B cell (primary cell): ENCODE results near the gene PSMB5. TPM values are rescaled to one million over a fixed set of nuclear protein-coding genes. Genes with fewer than 3 reads are reported as not detected.

ENCODE experiments used
- ATAC-seq: fragments of 200-7000 bp; cut with Tn5 transposase; one replicate; pipeline ENCODE4 v1.10.0; 2021; ENCODE audit warnings: low read depth, mild to moderate bottlenecking, moderate number of reproducible peaks, moderate library complexity
- CTCF ChIA-PET: fragments of 350-600 bp; sonication (Branson Sonifier 250); formaldehyde crosslinking; loops from one replicate; lab custom pipeline; 2021; ENCODE audit warnings: antibody characterized with exemption, inconsistent platforms; lab: Charles Lee
- POLR2A ChIA-PET: fragments of 350-600 bp; sonication (Branson Sonifier 250); formaldehyde crosslinking; loops from one replicate; lab custom pipeline; 2021; ENCODE audit warnings: antibody characterized with exemption; lab: Charles Lee
- DNase-seq: peaks from one replicate; pipeline ENCODE4 v3.0.0; 2013
- H2AFZ ChIP-seq: 2 replicates; pipeline ENCODE4 v1.6.1; 2012; ENCODE audit warnings: mild to moderate bottlenecking, low read depth, low read length; ENCODE audit not compliant: insufficient read depth, poor library complexity, severe bottlenecking
- H3K27ac ChIP-seq, 2 donors: 1 replicate in 1 of 2; 2 replicates in 1 of 2; pipeline ENCODE4 v1.5.1; 2012 to 2013; ENCODE audit warnings: low read length in 2 of 2, mild to moderate bottlenecking in 2 of 2, moderate library complexity in 1 of 2
- H3K27me3 ChIP-seq, 4 experiments: fragments of 200-600 bp in 1 of 4; sonication (generic) in 1 of 4; replicated peaks in 1 of 4; 1 replicate in 2 of 4; 2 replicates in 2 of 4; pipeline versions ENCODE4 v1.6.1 to v1.7.0; 2013 to 2016; ENCODE audit warnings: low read length in 3 of 4, mild to moderate bottlenecking in 2 of 4, mixed read lengths in 1 of 4, moderate library complexity in 1 of 4; ENCODE audit not compliant: insufficient read depth in 4 of 4, control insufficient read depth in 3 of 4; ENCODE audit errors: control extremely low read depth in 1 of 4
- H3K36me3 ChIP-seq, 2 experiments: replicated peaks in 1 of 2; 1 replicate in 1 of 2; 2 replicates in 1 of 2; pipeline versions ENCODE4 v1.6.1 to v1.7.1; 2013; ENCODE audit warnings: low read length in 1 of 2; ENCODE audit not compliant: insufficient read depth in 2 of 2, control insufficient read depth in 1 of 2; ENCODE audit errors: control extremely low read depth in 1 of 2, extremely low read depth in 1 of 2
- H3K4me1 ChIP-seq, 2 donors: fragments of 200-600 bp in 1 of 2; sonication (generic) in 1 of 2; 1 replicate in 1 of 2; 2 replicates in 1 of 2; pipeline versions ENCODE4 v1.5.1 to v1.6.1; 2013 to 2017; ENCODE audit warnings: low read length in 2 of 2; ENCODE audit not compliant: control insufficient read depth in 2 of 2, insufficient read depth in 2 of 2
- H3K4me2 ChIP-seq: replicated peaks from 2 replicates; pipeline ENCODE3; 2012; ENCODE audit warnings: mild to moderate bottlenecking, low read depth, low read length; ENCODE audit not compliant: poor library complexity, severe bottlenecking
- H3K4me3 ChIP-seq, 5 experiments: fragments of 200-600 bp in 1 of 5; sonication (generic) in 1 of 5; 1 replicate in 3 of 5; 2 replicates in 2 of 5; pipeline versions ENCODE4 v1.5.1 to v1.7.0; 2011 to 2016; ENCODE audit warnings: low read length in 4 of 5, mild to moderate bottlenecking in 4 of 5, low read depth in 2 of 5, control low read depth in 1 of 5, moderate library complexity in 1 of 5; ENCODE audit not compliant: insufficient read depth in 1 of 5; ENCODE audit errors: control extremely low read depth in 1 of 5, extremely low read depth in 1 of 5
- H3K79me2 ChIP-seq: fragments of 200-600 bp; sonication (generic); one replicate; pipeline ENCODE4 v1.6.0; 2016; ENCODE audit warnings: low read length; ENCODE audit not compliant: control insufficient read depth, insufficient read depth
- H3K9ac ChIP-seq: fragments of 200-600 bp; sonication (generic); 2 replicates; pipeline ENCODE4 v1.6.1; 2017; ENCODE audit warnings: mild to moderate bottlenecking, low read length, moderate library complexity
- H3K9me3 ChIP-seq, 3 donors: one replicate each; pipeline versions ENCODE4 v1.6.1 to v1.7.1; 2013; ENCODE audit warnings: low read length in 2 of 3; ENCODE audit not compliant: control insufficient read depth in 2 of 3, insufficient read depth in 1 of 3; ENCODE audit errors: control extremely low read depth in 1 of 3
- H4K20me1 ChIP-seq: 2 replicates; pipeline ENCODE4 v1.6.0; 2012; ENCODE audit warnings: mild to moderate bottlenecking, low read length; ENCODE audit not compliant: insufficient read depth, control insufficient read depth, poor library complexity, severe bottlenecking
- H3K27ac Mint-ChIP-seq: one replicate; pipeline ENCODE4 v1.8.0; 2021; ENCODE audit warnings: mixed read lengths
- H3K27me3 Mint-ChIP-seq: one replicate; pipeline ENCODE4 v1.8.0; 2021; ENCODE audit warnings: mixed read lengths
- H3K4me1 Mint-ChIP-seq: one replicate; pipeline ENCODE4 v1.8.0; 2021; ENCODE audit warnings: mixed read lengths
- H3K4me3 Mint-ChIP-seq: one replicate; pipeline ENCODE4 v1.8.0; 2021; ENCODE audit warnings: mixed read lengths
- H3K9me3 Mint-ChIP-seq: one replicate; pipeline ENCODE4 v1.8.0; 2022; ENCODE audit warnings: mixed read lengths; ENCODE audit not compliant: insufficient read depth
- EZH2 ChIP-seq: IDR thresholded peaks from 2 replicates; pipeline ENCODE4 v1.6.1; 2012; ENCODE audit warnings: borderline replicate concordance, low read depth, mild to moderate bottlenecking, moderate library complexity, low read length; ENCODE audit not compliant: insufficient read depth, poor library complexity, severe bottlenecking
- WGBS: methylation state at CpG from one replicate; pipeline ENCODE4 v1.1.5; 2013; ENCODE audit warnings: missing lambda C conversion rate; ENCODE audit not compliant: insufficient coverage; 5-methylcytosine and 5-hydroxymethylcytosine counted together
- intact Hi-C: fragments of 100-400 bp; cut with micrococcal nuclease; formaldehyde crosslinking; loops from one replicate; pipeline ENCODE4 v1.10.0; 2022
- polyA plus RNA-seq: library from polyadenylated mRNA; depleted of rRNA; stranded (reverse); fragments of >200 nt; gene quantifications from 2 replicates; pipeline ENCODE4 v1.2.3, GENCODE V29; 2012
- total RNA-seq, 2 donors: library from RNA; stranded (reverse); fragments of 120-200 nt in 1 of 2; gene quantifications; 1 replicate in 1 of 2; 2 replicates in 1 of 2; pipeline versions ENCODE4 v1.2.3 to v1.2.4, GENCODE V29; 2013 to 2022
- TF ChIP-seq, protein P1 (sequence below): fragments of 200-600 bp; IDR thresholded peaks from one replicate; pipeline ENCODE4 v1.8.0; 2022; ENCODE audit warnings: antibody characterized with exemption, mild to moderate bottlenecking

PSMB5 gene
- total and polyA plus RNA-seq, 2 donors (not counting 1 experiment from before 2014, with no cell fraction given) = 16.5 to 29.0 TPM

DNA sequence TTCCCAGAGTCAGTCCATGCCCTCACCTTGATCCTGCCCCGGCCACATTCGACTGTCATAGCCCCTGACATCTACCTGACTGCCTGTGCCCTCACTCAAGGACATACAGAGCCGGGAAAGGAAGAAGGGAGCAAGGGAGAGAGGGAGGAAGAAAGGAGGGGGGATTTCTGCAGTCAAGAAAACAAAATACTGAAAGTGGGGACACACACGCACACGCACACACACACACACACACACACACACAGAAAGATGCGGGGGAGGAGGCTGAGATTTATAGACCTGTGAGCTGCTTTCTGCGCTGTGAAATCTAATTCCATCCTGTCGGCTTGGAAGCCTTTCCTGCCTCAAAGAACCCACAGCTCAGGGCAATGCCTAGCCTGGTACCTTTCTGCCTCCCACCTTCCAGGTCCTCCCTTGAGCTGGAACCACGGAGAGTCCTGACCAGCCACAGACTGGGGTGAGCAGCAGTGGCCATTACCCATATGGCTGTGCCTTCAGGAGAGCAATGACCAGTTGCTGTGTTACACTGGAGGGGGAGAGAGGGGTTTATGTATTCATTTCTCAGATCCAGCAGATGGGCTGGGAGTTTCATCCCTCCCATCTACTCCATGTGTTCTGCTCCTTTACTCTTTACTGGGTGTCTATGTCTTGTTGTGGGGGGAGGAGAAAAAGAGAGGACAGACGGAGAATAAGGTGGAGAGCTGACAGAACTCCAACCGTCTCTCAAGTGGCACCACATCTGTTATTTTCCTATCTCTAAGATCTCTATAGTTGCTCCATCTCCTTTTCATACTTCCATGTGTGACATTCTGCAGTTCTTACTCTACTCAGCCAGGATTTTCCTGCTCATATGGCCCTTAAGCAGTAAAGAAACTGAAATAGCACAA lies 37.7 kb downstream of the PSMB5 start:
- POLR2A ChIA-PET = interaction anchor here (3.2 kb wide), 1 partner anchor 10 kb away, joined by 11 read pairs; no protein-coding TSS in a partner anchor
- intact Hi-C loops = no loop called here

More for the DNA sequence above, 37.7 kb downstream of the PSMB5 start:
- no peaks in the 10 kb centered on the region for H3K27me3 Mint-ChIP-seq
- Histone ChIP-seq H3K27me3 (no peaks in the 10 kb centered on the region), H3K9me3 (no peaks in the 10 kb centered on the region), H3K4me3 (no peak overlapping the region), H3K4me2 (no peak overlapping the region), H2AFZ (no peak overlapping the region), H3K27ac (no peak overlapping the region), H4K20me1 (no peaks in the 10 kb centered on the region), H3K9ac (no peak overlapping the region), H3K79me2 (no peaks in the 10 kb centered on the region), H3K4me1 (no peaks in the 10 kb centered on the region), H3K36me3 (peaks cover 0 to 19% of the 10 kb centered on the region in 2 experiments)
- no peak overlapping the region for H3K27ac Mint-ChIP-seq
- DNase-seq (no peak), ATAC-seq (no peak)
- H3K4me3 Mint-ChIP-seq = no peak overlapping the region
- TF ChIP-seq EZH2 = no peak
- TF ChIP-seq, protein P1, sequence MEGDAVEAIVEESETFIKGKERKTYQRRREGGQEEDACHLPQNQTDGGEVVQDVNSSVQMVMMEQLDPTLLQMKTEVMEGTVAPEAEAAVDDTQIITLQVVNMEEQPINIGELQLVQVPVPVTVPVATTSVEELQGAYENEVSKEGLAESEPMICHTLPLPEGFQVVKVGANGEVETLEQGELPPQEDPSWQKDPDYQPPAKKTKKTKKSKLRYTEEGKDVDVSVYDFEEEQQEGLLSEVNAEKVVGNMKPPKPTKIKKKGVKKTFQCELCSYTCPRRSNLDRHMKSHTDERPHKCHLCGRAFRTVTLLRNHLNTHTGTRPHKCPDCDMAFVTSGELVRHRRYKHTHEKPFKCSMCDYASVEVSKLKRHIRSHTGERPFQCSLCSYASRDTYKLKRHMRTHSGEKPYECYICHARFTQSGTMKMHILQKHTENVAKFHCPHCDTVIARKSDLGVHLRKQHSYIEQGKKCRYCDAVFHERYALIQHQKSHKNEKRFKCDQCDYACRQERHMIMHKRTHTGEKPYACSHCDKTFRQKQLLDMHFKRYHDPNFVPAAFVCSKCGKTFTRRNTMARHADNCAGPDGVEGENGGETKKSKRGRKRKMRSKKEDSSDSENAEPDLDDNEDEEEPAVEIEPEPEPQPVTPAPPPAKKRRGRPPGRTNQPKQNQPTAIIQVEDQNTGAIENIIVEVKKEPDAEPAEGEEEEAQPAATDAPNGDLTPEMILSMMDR = no peak
- no peaks in the 10 kb centered on the region for H3K9me3 Mint-ChIP-seq
- WGBS = 96% methylated on average over 5 of the region's 11 CpGs
- CTCF ChIA-PET = interaction anchor here (1.3 to 36.3 kb wide), 4 partner anchors 12 to 63 kb away, joined by 4 to 1134 read pairs (median 62); partner anchors contain the start of genes AJUBA and CDH24
- peaks cover 2% of the 10 kb centered on the region for H3K4me1 Mint-ChIP-seq
